Measurements from ENCODE around the gene DMRT2.

The DMRT2 gene

GRCh38 chr9:1085086-1085485, 34.9 kb downstream of the DMRT2 start:
- H3K4me3 ChIP-seq (ENCODE audit: low read depth, low read length), result no peak overlapping the region
- DNase-seq (ENCODE audit: low read depth), result no peak
- no peak for TF ChIP-seq CTCF (conservative IDR thresholded peaks at IDR 0.05; ENCODE audit: low read depth, low read length)

GRCh38 chr9:1086517-1086916, 36.4 kb downstream of the DMRT2 start:
- H3K4me3 ChIP-seq (ENCODE audit: low read depth, low read length), result no peak overlapping the region
- no peak for TF ChIP-seq CTCF (conservative IDR thresholded peaks at IDR 0.05; ENCODE audit: low read depth, low read length)
- DNase-seq (ENCODE audit: low read depth), result no peak

GRCh38 chr9:1087120-1087881, 37.1 kb downstream of the DMRT2 start:
- no peak for TF ChIP-seq CTCF (conservative IDR thresholded peaks at IDR 0.05; ENCODE audit: low read depth, low read length)
- DNase-seq (ENCODE audit: low read depth), result no peak
- H3K4me3 ChIP-seq (ENCODE audit: low read depth, low read length), result no peak overlapping the region

GRCh38 chr9:1094749-1095148, 44.6 kb downstream of the DMRT2 start:
- TF ChIP-seq CTCF (conservative IDR thresholded peaks at IDR 0.05; ENCODE audit: low read depth, low read length), result no peak
- DNase-seq (ENCODE audit: low read depth), result no peak
- no peak overlapping the region for H3K4me3 ChIP-seq (ENCODE audit: low read depth, low read length)

- no peak overlapping the region for H3K4me3 ChIP-seq (ENCODE audit: low read depth, low read length)
- TF ChIP-seq CTCF (conservative IDR thresholded peaks at IDR 0.05; ENCODE audit: low read depth, low read length), result no peak
- no peak for DNase-seq (ENCODE audit: low read depth)
Observed at GRCh38 chr9:1096155-1096964, 46.2 kb downstream of the DMRT2 start.

- TF ChIP-seq CTCF (conservative IDR thresholded peaks at IDR 0.05; ENCODE audit: low read depth, low read length), result no peak
- H3K4me3 ChIP-seq (ENCODE audit: low read depth, low read length), result no peak overlapping the region
- DNase-seq (ENCODE audit: low read depth), result no peak
Observed at GRCh38 chr9:1098551-1098950, 48.4 kb downstream of the DMRT2 start.
